Natural killer cell (primary cell): Measurements from ENCODE around the gene GJD2. TPM values are rescaled to one million over a fixed set of nuclear protein-coding genes. Genes with fewer than 3 reads are reported as not detected.

Experiments used
- ATAC-seq, 3 donors: fragments of 150-1000 bp in 2 of 3; fragments of 200-7000 bp in 1 of 3; cut with Tn5 transposase; 1 replicate in 1 of 3; 2 replicates in 2 of 3; pipeline ENCODE4 v1.10.0; 2021; ENCODE audit warnings: mild to moderate bottlenecking in 2 of 3, moderate library complexity in 2 of 3
- DNase-seq, 2 donors: peaks; one replicate each; pipeline versions ENCODE4 v3.0.0 to v3.0.0-alpha.2; 2013 to 2021; ENCODE audit warnings: mixed read lengths in 1 of 2
- H3K27ac ChIP-seq: one replicate; pipeline ENCODE4 v1.5.1; 2013; ENCODE audit warnings: mild to moderate bottlenecking, low read length
- H3K27me3 ChIP-seq: one replicate; pipeline ENCODE4 v1.6.1; 2013; ENCODE audit warnings: low read length; ENCODE audit not compliant: control insufficient read depth, insufficient read depth
- H3K36me3 ChIP-seq: one replicate; pipeline ENCODE4 v1.6.1; 2013; ENCODE audit warnings: low read length; ENCODE audit not compliant: control insufficient read depth, insufficient read depth
- H3K4me1 ChIP-seq: one replicate; pipeline ENCODE4 v1.6.1; 2013; ENCODE audit warnings: low read length; ENCODE audit not compliant: control insufficient read depth, insufficient read depth
- H3K4me3 ChIP-seq: one replicate; pipeline ENCODE4 v1.5.1; 2013; ENCODE audit warnings: low read length
- H3K9me3 ChIP-seq: one replicate; pipeline ENCODE4 v1.6.1; 2013; ENCODE audit warnings: low read length; ENCODE audit not compliant: control insufficient read depth, insufficient read depth
- H3K27ac Mint-ChIP-seq, 2 donors: one replicate each; pipeline ENCODE4 v1.8.0; 2022; ENCODE audit warnings: mild to moderate bottlenecking in 2 of 2, mixed read lengths in 2 of 2, moderate library complexity in 1 of 2
- H3K27me3 Mint-ChIP-seq, 2 donors: one replicate each; pipeline ENCODE4 v1.8.0; 2022; ENCODE audit warnings: low read depth in 2 of 2, mixed read lengths in 2 of 2
- H3K36me3 Mint-ChIP-seq: one replicate; pipeline ENCODE4 v1.8.0; 2022; ENCODE audit warnings: mixed read lengths
- H3K4me1 Mint-ChIP-seq, 2 donors: one replicate each; pipeline ENCODE4 v1.8.0; 2022; ENCODE audit warnings: mixed read lengths in 2 of 2
- H3K4me3 Mint-ChIP-seq: one replicate; pipeline ENCODE4 v1.8.0; 2022; ENCODE audit warnings: mild to moderate bottlenecking, moderate library complexity, mixed read lengths
- H3K9me3 Mint-ChIP-seq, 2 donors: one replicate each; pipeline ENCODE4 v1.8.0; 2022; ENCODE audit warnings: mixed read lengths in 2 of 2
- WGBS: methylation state at CpG from one replicate; pipeline ENCODE4 v1.1.7; 2013; ENCODE audit warnings: missing lambda C conversion rate; ENCODE audit not compliant: insufficient coverage; 5-methylcytosine and 5-hydroxymethylcytosine counted together
- intact Hi-C: fragments of 100-400 bp; cut with micrococcal nuclease; formaldehyde crosslinking; loops from one replicate; pipeline ENCODE4 v1.14.2; 2022
- total RNA-seq, 4 donors: library from RNA; stranded (reverse); fragments of 120-200 nt in 1 of 4; gene quantifications; one replicate each; pipeline versions ENCODE4 v1.2.3 to v1.2.4, GENCODE V29; 2013 to 2022
- TF ChIP-seq, protein P1 (sequence below): fragments of 200-600 bp; IDR thresholded peaks from one replicate; pipeline ENCODE4 v1.8.0; 2022; ENCODE audit warnings: antibody characterized with exemption

Gene GJD2
- total RNA-seq, 3 donors from 2014 or later (not counting 1 experiment from before 2014, with no cell fraction given) = not detected

DNA sequence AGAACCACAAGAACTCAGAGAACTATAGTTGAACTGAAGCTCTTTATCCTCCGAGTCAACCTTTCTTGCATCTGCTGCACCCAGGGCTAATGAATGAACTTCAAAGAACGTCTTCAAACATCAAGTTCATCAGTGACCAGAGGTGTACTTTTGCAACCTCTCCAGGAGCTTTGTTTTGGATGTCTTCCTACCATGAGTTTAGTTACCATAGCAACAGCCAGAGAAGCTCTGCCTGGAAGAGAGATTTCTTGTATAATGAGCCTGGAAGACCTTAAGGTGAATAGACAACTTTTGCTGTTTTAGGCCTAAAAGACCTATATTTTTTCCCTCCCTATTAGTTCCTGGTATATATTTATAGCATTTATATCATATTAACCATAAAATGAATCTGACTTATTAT, 31.4 kb upstream of the GJD2 start:
- Mint-ChIP-seq H3K4me3 (no peak overlapping the region), H3K9me3 (peaks cover 0 to 2% of the 10 kb centered on the region in 2 donors), H3K36me3 (peaks cover 6% of the 10 kb centered on the region), H3K4me1 (no peaks in the 10 kb centered on the region), H3K27ac (no peak overlapping the region), H3K27me3 (peaks cover 34 to 51% of the 10 kb centered on the region in 2 donors)
- ATAC-seq (no peak), DNase-seq (no peak)
- H3K9me3 ChIP-seq = no peaks in the 10 kb centered on the region
- no peak overlapping the region for H3K27ac ChIP-seq
- H3K36me3 ChIP-seq = no peaks in the 10 kb centered on the region
- no peak overlapping the region for H3K4me3 ChIP-seq
- H3K27me3 ChIP-seq = peaks cover 4% of the 10 kb centered on the region
- 67% methylated on average over 2 of the region's 2 CpGs for WGBS
- H3K4me1 ChIP-seq = no peaks in the 10 kb centered on the region
- TF ChIP-seq, protein P1, sequence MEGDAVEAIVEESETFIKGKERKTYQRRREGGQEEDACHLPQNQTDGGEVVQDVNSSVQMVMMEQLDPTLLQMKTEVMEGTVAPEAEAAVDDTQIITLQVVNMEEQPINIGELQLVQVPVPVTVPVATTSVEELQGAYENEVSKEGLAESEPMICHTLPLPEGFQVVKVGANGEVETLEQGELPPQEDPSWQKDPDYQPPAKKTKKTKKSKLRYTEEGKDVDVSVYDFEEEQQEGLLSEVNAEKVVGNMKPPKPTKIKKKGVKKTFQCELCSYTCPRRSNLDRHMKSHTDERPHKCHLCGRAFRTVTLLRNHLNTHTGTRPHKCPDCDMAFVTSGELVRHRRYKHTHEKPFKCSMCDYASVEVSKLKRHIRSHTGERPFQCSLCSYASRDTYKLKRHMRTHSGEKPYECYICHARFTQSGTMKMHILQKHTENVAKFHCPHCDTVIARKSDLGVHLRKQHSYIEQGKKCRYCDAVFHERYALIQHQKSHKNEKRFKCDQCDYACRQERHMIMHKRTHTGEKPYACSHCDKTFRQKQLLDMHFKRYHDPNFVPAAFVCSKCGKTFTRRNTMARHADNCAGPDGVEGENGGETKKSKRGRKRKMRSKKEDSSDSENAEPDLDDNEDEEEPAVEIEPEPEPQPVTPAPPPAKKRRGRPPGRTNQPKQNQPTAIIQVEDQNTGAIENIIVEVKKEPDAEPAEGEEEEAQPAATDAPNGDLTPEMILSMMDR = no peak
- intact Hi-C loops = no loop called here

- TF ChIP-seq, protein P1 = no peak
- no peak overlapping the region for H3K27ac ChIP-seq
- Mint-ChIP-seq H3K4me3 (no peak overlapping the region), H3K4me1 (no peaks in the 10 kb centered on the region), H3K27me3 (peaks cover 24 to 41% of the 10 kb centered on the region in 2 donors), H3K9me3 (peaks cover 0 to 2% of the 10 kb centered on the region in 2 donors), H3K27ac (no peak overlapping the region), H3K36me3 (peaks cover 6% of the 10 kb centered on the region)
- DNase-seq (no peak), ATAC-seq (no peak)
- no peak overlapping the region for H3K4me3 ChIP-seq
- no peaks in the 10 kb centered on the region for H3K36me3 ChIP-seq
- peaks cover 4% of the 10 kb centered on the region for H3K27me3 ChIP-seq
- H3K9me3 ChIP-seq = no peaks in the 10 kb centered on the region
- intact Hi-C loops = no loop called here
- H3K4me1 ChIP-seq = no peaks in the 10 kb centered on the region
Measured at GRCh38 chr15:34783991-34784390, 29.2 kb upstream of the GJD2 start.

- no peak for ATAC-seq
- Histone ChIP-seq H3K27ac (no peak overlapping the region), H3K27me3 (peaks cover 4% of the 10 kb centered on the region), H3K4me3 (no peak overlapping the region), H3K4me1 (no peaks in the 10 kb centered on the region), H3K36me3 (no peaks in the 10 kb centered on the region), H3K9me3 (no peaks in the 10 kb centered on the region)
- H3K27me3 Mint-ChIP-seq = peaks cover 24 to 40% of the 10 kb centered on the region in 2 donors
- H3K36me3 Mint-ChIP-seq = peaks cover 6% of the 10 kb centered on the region
- WGBS = 97% methylated on average over 2 of the region's 2 CpGs
- DNase-seq = no peak
- intact Hi-C loops = no loop called here
- H3K4me1 Mint-ChIP-seq = no peaks in the 10 kb centered on the region
- peaks cover 0 to 2% of the 10 kb centered on the region in 2 donors for H3K9me3 Mint-ChIP-seq
- no peak overlapping the region for H3K27ac Mint-ChIP-seq
- no peak overlapping the region for H3K4me3 Mint-ChIP-seq
- TF ChIP-seq, protein P1 = no peak
Measured at GRCh38 chr15:34783431-34783830, 28.6 kb upstream of the GJD2 start.

GRCh38 chr15:34782901-34783300, 28.1 kb upstream of the GJD2 start:
- Mint-ChIP-seq H3K36me3 (peaks cover 6% of the 10 kb centered on the region), H3K27me3 (peaks cover 24 to 40% of the 10 kb centered on the region in 2 donors), H3K27ac (no peak overlapping the region), H3K4me3 (no peak overlapping the region), H3K9me3 (peaks cover 0 to 2% of the 10 kb centered on the region in 2 donors), H3K4me1 (no peaks in the 10 kb centered on the region)
- Histone ChIP-seq H3K27ac (no peak overlapping the region), H3K9me3 (no peaks in the 10 kb centered on the region), H3K4me1 (no peaks in the 10 kb centered on the region), H3K36me3 (no peaks in the 10 kb centered on the region), H3K4me3 (no peak overlapping the region), H3K27me3 (peaks cover 4% of the 10 kb centered on the region)
- DNase-seq (no peak), ATAC-seq (no peak)
- TF ChIP-seq, protein P1 = no peak
- intact Hi-C loops = no loop called here
- 81% methylated on average over 2 of the region's 3 CpGs for WGBS
